ENCODE data around the gene MEF2D. TPM values are rescaled to one million over a fixed set of nuclear protein-coding genes. Genes with fewer than 3 reads are reported as not detected.

The MEF2D gene
- total RNA-seq, 1 experiment from 2014 or later: 18.7 TPM

GRCh38 chr1:156528875-156529425, 28.4 kb upstream of the MEF2D start:
- Histone ChIP-seq H3K4me2 (ENCODE audit: insufficient read depth, insufficient read length, low read length) (no peak overlapping the region), H3K4ac (ENCODE audit: low read depth, low read length) (no peak overlapping the region), H4K91ac (ENCODE audit: insufficient read length, low read depth, low read length) (no peak overlapping the region), H4K20me1 (ENCODE audit: control insufficient read depth, insufficient read depth, insufficient read length) (no peaks in the 10 kb centered on the region), H3K79me2 (ENCODE audit: insufficient read depth, low read length) (no peaks in the 10 kb centered on the region), H4K5ac (ENCODE audit: insufficient read length, low read depth, low read length) (no peak overlapping the region), H3K14ac (ENCODE audit: insufficient read depth, low read length) (no peak overlapping the region), H3K23me2 (ENCODE audit: insufficient read length, low read depth, low read length, poor library complexity, severe bottlenecking) (no peaks in the 10 kb centered on the region), H2BK12ac (ENCODE audit: insufficient read length, low read depth, low read length) (no peak overlapping the region), H3K56ac (ENCODE audit: insufficient read length, low read depth, low read length) (no peak overlapping the region), H4K8ac (replicated peaks; ENCODE audit: insufficient read length, low read depth, low read length) (no peak overlapping the region), H2BK20ac (ENCODE audit: low read depth, low read length, poor library complexity, severe bottlenecking) (no peak overlapping the region), H3T11ph (ENCODE audit: low read length) (no peak overlapping the region), H2BK15ac (ENCODE audit: low read depth, low read length) (no peak overlapping the region), H3K23ac (ENCODE audit: insufficient read length, low read depth, low read length) (no peak overlapping the region), H3K27ac (ENCODE audit: insufficient read length, low read depth, low read length) (no peak overlapping the region), H3K79me1 (ENCODE audit: insufficient read depth, low read depth, low read length, poor library complexity, severe bottlenecking) (no peaks in the 10 kb centered on the region), H3K4me1 (ENCODE audit: insufficient read depth, low read length) (peaks cover 8% of the 10 kb centered on the region; the same call in 1 of the 2 replicates), H3K9ac (ENCODE audit: extremely low read depth, insufficient read length, low read length) (no peak overlapping the region), H2BK120ac (ENCODE audit: low read depth, low read length, poor library complexity, severe bottlenecking) (no peak overlapping the region), H3K18ac (ENCODE audit: insufficient read length, low read depth, low read length) (no peak overlapping the region), H2AK5ac (ENCODE audit: insufficient read length, low read length) (no peak overlapping the region), H2AFZ (ENCODE audit: low read length) (no peak overlapping the region), H2BK5ac (ENCODE audit: insufficient read length, low read length) (no peak overlapping the region), H3K27me3 (ENCODE audit: insufficient read depth, low read length) (no peaks in the 10 kb centered on the region), H3K9me3 (ENCODE audit: control insufficient read depth, low read depth, low read length) (no peaks in the 10 kb centered on the region)
- Mint-ChIP-seq H3K36me3 (ENCODE audit: insufficient read depth in 1 of 3, low read depth in 3 of 3) (peaks cover 31 to 75% (median 66%) of the 10 kb centered on the region in 3 experiments; a peak in 6 of 7 replicates), H3K27ac (no peak overlapping the region), H3K4me1 (peaks cover 17% of the 10 kb centered on the region in 2 experiments), H3K4me3 (no peak overlapping the region), H3K9me3 (no peaks in the 10 kb centered on the region), H3K27me3 (ENCODE audit: low read depth) (no peaks in the 10 kb centered on the region)
- DNase-seq: no peak
- no peak for TF ChIP-seq CTCF (conservative IDR thresholded peaks at IDR 0.05)
- no CpG with 5 or more reads among the region's 8 CpGs for WGBS (ENCODE audit: extremely low coverage, insufficient read length, low lambda C conversion rate)
